WTC11 (cell line): ENCODE data around the gene RYR3.

Experiments used
- ATF3 ChIP-seq: sonication (generic); formaldehyde crosslinking; conservative IDR thresholded peaks from 2 replicates; pipeline ENCODE4 v1.8.1; 2022; ENCODE audit warnings: mild to moderate bottlenecking, missing genetic modification reagents
- CREM ChIP-seq: sonication (generic); formaldehyde crosslinking; IDR thresholded peaks from 2 replicates; pipeline ENCODE4 v1.8.1; 2022; ENCODE audit warnings: mild to moderate bottlenecking, missing genetic modification reagents, moderate library complexity
- ESRRA ChIP-seq: sonication (generic); formaldehyde crosslinking; IDR thresholded peaks from 2 replicates; pipeline ENCODE4 v1.8.1; 2022; ENCODE audit warnings: mild to moderate bottlenecking, missing genetic modification reagents, borderline replicate concordance
- FOXK1 ChIP-seq: sonication (generic); formaldehyde crosslinking; IDR thresholded peaks from 2 replicates; pipeline ENCODE4 v1.8.0; 2022; ENCODE audit warnings: mild to moderate bottlenecking, moderate library complexity, missing genetic modification reagents
- JUN ChIP-seq: sonication (generic); formaldehyde crosslinking; IDR thresholded peaks from 2 replicates; pipeline ENCODE4 v1.8.0; 2023; ENCODE audit warnings: mild to moderate bottlenecking, missing genetic modification reagents
- MAX ChIP-seq: sonication (generic); formaldehyde crosslinking; IDR thresholded peaks from 2 replicates; pipeline ENCODE4 v1.8.0; 2022; ENCODE audit warnings: mild to moderate bottlenecking, missing genetic modification reagents
- NFE2L1 ChIP-seq: sonication (generic); formaldehyde crosslinking; IDR thresholded peaks from 2 replicates; pipeline ENCODE4 v1.8.1; 2023; ENCODE audit warnings: missing genetic modification reagents
- SP1 ChIP-seq: sonication (generic); formaldehyde crosslinking; conservative IDR thresholded peaks from 2 replicates; pipeline ENCODE4 v1.8.1; 2022; ENCODE audit warnings: missing genetic modification reagents
- STAT6 ChIP-seq: sonication (generic); formaldehyde crosslinking; conservative IDR thresholded peaks from 2 replicates; pipeline ENCODE4 v1.8.1; 2023; ENCODE audit warnings: mild to moderate bottlenecking, low read depth, missing genetic modification reagents, moderate library complexity
- ZNF263 ChIP-seq: sonication (generic); formaldehyde crosslinking; IDR thresholded peaks from 2 replicates; pipeline ENCODE4 v1.8.1; 2022; ENCODE audit warnings: low read depth, mild to moderate bottlenecking, moderate library complexity, missing genetic modification reagents
- TF ChIP-seq, protein P1 (sequence below): fragments of 200-600 bp; IDR thresholded peaks from 2 replicates; pipeline ENCODE4 v1.8.0; 2022; ENCODE audit warnings: antibody characterized with exemption
- TF ChIP-seq, protein P2 (sequence below): sonication (generic); formaldehyde crosslinking; IDR thresholded peaks from 2 replicates; pipeline ENCODE4 v1.8.1; 2022; ENCODE audit warnings: missing genetic modification reagents, borderline replicate concordance

GRCh38 chr15:33545866-33546265 is 235.1 kb downstream of the RYR3 start:
- TF ChIP-seq, protein P1, sequence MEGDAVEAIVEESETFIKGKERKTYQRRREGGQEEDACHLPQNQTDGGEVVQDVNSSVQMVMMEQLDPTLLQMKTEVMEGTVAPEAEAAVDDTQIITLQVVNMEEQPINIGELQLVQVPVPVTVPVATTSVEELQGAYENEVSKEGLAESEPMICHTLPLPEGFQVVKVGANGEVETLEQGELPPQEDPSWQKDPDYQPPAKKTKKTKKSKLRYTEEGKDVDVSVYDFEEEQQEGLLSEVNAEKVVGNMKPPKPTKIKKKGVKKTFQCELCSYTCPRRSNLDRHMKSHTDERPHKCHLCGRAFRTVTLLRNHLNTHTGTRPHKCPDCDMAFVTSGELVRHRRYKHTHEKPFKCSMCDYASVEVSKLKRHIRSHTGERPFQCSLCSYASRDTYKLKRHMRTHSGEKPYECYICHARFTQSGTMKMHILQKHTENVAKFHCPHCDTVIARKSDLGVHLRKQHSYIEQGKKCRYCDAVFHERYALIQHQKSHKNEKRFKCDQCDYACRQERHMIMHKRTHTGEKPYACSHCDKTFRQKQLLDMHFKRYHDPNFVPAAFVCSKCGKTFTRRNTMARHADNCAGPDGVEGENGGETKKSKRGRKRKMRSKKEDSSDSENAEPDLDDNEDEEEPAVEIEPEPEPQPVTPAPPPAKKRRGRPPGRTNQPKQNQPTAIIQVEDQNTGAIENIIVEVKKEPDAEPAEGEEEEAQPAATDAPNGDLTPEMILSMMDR = no peak
- TF ChIP-seq NFE2L1 (CRISPR knock-in tag) (no peak), FOXK1 (CRISPR knock-in tag) (no peak), MAX (no peak), ATF3 (CRISPR knock-in tag) (no peak), SP1 (CRISPR knock-in tag) (no peak), CREM (CRISPR knock-in tag) (no peak), STAT6 (no peak), ESRRA (CRISPR knock-in tag) (no peak), ZNF263 (no peak), JUN (no peak)
- TF ChIP-seq, protein P2, sequence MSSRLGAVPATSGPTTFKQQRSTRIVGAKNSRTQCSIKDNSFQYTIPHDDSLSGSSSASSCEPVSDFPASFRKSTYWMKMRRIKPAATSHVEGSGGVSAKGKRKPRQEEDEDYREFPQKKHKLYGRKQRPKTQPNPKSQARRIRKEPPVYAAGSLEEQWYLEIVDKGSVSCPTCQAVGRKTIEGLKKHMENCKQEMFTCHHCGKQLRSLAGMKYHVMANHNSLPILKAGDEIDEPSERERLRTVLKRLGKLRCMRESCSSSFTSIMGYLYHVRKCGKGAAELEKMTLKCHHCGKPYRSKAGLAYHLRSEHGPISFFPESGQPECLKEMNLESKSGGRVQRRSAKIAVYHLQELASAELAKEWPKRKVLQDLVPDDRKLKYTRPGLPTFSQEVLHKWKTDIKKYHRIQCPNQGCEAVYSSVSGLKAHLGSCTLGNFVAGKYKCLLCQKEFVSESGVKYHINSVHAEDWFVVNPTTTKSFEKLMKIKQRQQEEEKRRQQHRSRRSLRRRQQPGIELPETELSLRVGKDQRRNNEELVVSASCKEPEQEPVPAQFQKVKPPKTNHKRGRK (CRISPR knock-in tag) = no peak
